Cardiac septum (tissue), 1 donor: ENCODE results near the gene RNU5B-1. TPM values are rescaled to one million over a fixed set of nuclear protein-coding genes. Genes with fewer than 3 reads are reported as not detected.

Experiments
- DNase-seq: peaks from one replicate; pipeline ENCODE4 v3.0.0-alpha.2; 2020; ENCODE audit warnings: low spot score
- intact Hi-C: fragments of 100-400 bp; cut with DNase I; formaldehyde crosslinking; loops from one replicate; pipeline ENCODE4 v1.14.0; 2022
- total RNA-seq: library from RNA; stranded (reverse); fragmentation: NEBNext Ultra II Directional; extraction: Animal tissue kit (Norgen Biotek cat#: 25700); gene quantifications from one replicate; pipeline ENCODE4 v1.2.1, GENCODE V29; 2021
- donor health status: DM: no; HTN: no; CAD: no.

The RNU5B-1 gene
- total RNA-seq, 1 donor from 2014 or later: 29.8 TPM

DNA sequence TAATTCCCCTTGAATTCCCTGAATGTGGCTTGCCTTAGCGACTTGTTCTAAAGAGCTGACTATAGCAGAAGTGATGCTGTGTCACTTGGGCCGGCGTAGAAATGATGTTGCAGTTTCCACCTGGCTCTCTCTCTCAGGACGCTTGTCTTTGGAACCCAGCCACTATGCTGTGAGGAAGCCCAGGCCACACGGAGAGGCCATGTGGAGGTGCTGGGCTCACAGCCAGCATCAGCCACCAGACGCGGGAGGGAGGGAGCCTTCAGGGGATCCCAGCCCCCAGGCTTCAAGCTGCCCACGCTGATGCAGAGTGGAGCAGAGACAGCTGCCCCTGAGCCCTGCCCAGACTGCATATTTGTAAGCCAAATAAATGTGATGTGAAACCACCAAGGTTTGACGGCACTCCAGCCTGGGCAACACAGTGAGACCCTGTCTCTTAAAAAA lies 18.6 kb downstream of the RNU5B-1 start:
- intact Hi-C loops: no loop called here
- DNase-seq: peak; percentile 83

GRCh38 chr15:65326117-65326526 lies 21.6 kb downstream of the RNU5B-1 start:
- DNase-seq: no peak
- intact Hi-C loops: no loop called here

DNA sequence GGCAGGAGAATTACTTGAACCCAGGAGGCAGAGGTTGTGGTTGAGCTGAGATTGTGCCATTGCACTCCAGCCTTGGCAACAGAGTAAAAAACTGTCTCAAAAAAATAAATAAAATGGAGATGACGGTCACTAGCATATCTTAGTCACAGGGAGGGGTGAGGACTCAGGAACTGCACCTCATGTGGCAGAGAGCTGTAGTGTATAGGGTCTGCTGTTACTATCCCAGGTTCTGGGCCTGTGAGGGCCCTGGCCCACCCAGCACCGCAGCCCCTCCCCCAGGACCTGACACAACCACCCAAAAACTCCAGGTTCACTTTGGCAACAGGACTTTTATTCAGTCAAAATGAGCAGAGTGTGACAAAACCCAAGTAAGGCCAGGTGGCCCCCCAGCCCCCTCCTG lies 22.3 kb downstream of the RNU5B-1 start:
- no peak for DNase-seq
- intact Hi-C loops: no loop called here

GRCh38 chr15:65327651-65328393 lies 23.3 kb downstream of the RNU5B-1 start:
- intact Hi-C loops: no loop called here
- no peak for DNase-seq

DNA sequence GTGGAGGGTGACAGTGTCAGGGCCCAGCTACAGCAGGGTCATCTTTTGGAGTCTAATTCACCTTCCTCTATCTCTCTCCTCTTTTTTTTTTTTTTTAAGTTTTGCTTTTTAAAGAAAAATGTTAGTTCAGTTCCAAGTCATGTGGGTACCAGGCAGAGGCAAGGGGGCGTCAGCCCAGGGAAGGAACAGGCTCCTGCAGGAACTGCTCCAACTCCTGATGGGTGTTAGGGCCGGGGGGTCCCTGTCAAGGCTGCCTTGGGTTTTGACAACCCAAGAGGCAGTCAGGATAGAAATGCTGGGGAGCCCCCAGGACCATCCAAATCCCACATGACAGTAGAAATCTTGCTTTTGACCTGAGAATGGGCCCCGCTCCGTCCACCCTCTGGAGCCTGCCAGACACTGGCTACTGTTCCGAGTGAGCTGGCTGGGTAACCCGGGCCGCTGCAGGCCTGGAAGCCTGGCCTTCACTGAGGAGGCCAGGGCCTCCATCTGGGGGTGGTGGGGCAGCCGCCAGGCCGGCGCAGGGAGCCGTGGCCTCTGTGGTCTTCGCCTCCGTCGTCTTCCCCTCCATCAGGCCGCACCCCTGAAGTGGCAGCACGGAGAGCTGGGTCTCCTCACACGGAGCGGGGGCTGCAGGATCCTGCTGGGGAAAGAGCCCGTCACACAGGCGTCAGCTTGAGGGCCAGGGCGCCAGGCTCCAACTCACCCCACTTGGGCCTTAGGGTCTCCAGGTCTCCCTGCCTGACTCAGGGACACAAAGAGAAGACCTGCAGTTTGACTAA lies 24.2 kb downstream of the RNU5B-1 start:
- intact Hi-C loops: no loop called here
- no peak for DNase-seq

DNA sequence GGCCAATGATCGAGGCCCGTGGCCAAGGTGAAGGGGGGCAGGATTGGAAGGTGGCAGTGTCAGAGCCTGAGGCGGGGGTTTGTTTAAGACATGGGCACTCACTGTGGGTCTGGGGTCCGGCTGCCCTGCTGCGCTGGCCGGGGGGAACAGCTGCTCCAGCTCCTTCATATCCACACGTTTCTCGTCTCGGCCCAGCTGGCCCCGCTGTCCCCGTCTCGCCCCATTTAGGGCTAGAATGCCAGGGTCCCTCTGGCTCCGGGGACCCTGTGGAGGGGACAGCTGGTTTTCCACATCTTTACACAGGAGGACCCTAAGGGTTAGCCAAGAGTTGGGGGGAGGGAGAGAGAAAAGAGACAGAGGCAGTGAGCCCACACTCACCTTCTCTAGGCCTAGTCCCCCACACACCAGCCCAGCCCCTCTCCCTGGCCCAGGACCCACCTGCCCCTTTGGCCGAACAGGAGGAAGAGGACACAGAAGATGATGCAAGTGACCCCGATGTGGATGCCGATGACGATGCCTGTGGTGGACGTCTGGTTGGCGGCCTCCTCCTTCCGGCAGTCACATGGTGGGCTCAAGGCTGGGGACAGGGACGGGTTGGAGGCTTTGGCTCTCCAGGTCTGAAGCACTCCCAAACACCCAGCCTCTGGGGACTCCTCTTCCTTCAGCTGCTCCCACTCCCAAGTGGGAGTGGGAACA lies 25.0 kb downstream of the RNU5B-1 start:
- no peak for DNase-seq
- intact Hi-C loops: no loop called here

GRCh38 chr15:65329984-65330735 lies 25.7 kb downstream of the RNU5B-1 start:
- no peak for DNase-seq
- intact Hi-C loops: no loop called here

DNA sequence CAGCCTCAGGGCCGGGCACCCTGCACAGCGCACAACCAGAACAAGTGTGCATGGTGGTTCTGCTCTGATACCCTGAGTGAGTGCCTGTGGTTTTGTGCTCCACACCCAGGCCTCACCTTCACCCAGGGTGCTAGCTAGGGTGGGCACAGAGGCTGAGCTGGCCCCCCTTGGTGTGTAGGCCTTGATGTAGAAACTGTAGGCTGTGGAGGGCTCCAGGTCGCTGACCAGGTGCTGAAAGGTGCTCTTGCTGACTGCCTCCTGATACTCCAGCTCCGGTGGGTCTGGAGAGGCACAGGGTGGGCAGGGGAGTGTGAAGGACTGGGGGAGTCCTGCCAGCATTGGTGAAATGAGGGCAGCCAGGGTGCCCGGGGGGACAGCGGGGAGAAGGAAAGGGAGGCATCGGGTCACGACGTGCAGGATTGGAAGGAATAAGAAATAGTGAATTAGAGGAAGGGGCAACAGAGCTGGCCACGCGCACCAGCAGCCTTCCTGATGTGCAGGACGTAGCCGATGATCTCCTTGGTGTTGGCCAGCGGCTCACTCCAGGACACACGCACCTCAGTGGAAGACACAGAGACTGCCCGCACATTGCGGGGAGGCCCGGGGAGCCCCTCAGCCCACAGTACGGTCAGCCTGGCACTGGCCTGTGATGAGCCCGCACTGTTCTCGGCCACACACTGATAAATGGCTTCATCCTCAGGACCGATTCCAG lies 26.6 kb downstream of the RNU5B-1 start:
- intact Hi-C loops: no loop called here
- DNase-seq: no peak

- intact Hi-C loops: no loop called here
- DNase-seq: no peak
These were observed 27.3 kb downstream of the RNU5B-1 start for GRCh38 chr15:65331811-65332210.

GRCh38 chr15:65332391-65333147 lies 28.1 kb downstream of the RNU5B-1 start:
- intact Hi-C loops: no loop called here
- DNase-seq: no peak

- no peak for DNase-seq
- intact Hi-C loops: no loop called here
These were observed 28.8 kb downstream of the RNU5B-1 start for GRCh38 chr15:65333148-65333820.

GRCh38 chr15:65333856-65334255 lies 29.4 kb downstream of the RNU5B-1 start:
- intact Hi-C loops: no loop called here
- DNase-seq: no peak

DNA sequence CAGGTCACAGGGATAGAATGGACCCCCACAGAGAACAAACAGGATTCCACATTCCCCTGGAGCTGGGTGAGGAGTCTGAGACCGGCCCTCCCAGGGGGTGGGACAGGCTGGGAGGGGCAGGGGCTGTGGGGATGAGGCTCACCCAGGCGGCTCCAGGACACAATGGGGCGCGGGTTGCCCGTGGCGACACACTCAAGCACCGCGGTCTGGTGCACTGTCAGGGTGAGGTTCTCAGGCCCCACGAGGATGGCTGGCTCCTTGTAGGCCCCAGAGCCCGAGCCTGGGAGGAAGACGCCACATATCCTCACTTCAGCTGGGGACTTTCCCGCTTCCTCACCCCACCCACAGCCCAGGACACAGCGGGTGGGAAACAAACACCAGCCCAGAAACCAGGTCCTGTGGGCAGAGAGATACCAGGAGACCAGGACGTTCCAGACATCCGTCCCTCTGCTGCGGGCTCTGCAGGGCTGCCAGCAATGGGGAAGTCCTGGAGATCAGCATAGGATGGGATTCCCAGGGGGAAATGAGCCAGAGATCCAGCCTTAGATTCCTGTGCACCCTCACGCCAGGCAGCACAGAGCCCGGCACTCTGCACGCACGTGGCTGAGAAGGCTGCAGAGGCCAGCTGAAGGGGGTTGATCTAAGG lies 30.2 kb downstream of the RNU5B-1 start:
- intact Hi-C loops: no loop called here
- DNase-seq: no peak

DNA sequence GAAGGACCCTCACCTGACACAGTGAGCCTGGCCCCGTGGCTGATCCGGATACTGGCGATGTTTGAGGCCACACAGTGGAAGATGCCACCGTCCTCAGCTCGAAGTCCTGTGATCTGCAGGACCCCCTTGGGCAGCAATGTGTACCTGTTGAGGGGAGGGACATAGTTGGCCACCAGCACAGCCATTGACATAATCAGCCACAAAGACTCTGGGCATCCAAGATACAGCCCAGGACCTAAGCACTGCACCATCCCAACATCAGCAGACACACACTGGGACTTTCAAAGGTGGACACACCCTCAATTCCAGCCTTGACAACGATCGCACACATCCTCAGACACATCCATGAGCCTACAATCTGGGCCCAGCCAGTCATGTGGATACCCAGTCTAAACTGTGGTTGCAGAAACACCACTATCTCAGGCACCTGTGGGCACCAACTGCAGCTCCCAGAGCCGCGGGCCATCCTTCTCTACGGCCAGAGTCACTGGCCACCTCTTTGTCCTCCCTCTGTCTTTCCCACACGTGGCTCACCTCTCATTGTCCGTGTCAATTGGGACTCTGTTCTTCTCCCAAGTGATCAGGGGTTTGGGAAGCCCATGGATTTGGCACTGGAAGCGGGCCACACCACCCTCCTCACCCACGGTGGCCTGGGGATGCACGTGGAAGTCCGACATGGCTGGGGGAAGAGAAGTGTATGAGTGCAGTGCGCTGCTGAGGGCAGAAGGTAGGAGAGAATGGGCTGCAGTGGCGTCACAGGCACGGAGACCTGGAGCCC lies 31.0 kb downstream of the RNU5B-1 start:
- no peak for DNase-seq
- intact Hi-C loops: no loop called here

DNA sequence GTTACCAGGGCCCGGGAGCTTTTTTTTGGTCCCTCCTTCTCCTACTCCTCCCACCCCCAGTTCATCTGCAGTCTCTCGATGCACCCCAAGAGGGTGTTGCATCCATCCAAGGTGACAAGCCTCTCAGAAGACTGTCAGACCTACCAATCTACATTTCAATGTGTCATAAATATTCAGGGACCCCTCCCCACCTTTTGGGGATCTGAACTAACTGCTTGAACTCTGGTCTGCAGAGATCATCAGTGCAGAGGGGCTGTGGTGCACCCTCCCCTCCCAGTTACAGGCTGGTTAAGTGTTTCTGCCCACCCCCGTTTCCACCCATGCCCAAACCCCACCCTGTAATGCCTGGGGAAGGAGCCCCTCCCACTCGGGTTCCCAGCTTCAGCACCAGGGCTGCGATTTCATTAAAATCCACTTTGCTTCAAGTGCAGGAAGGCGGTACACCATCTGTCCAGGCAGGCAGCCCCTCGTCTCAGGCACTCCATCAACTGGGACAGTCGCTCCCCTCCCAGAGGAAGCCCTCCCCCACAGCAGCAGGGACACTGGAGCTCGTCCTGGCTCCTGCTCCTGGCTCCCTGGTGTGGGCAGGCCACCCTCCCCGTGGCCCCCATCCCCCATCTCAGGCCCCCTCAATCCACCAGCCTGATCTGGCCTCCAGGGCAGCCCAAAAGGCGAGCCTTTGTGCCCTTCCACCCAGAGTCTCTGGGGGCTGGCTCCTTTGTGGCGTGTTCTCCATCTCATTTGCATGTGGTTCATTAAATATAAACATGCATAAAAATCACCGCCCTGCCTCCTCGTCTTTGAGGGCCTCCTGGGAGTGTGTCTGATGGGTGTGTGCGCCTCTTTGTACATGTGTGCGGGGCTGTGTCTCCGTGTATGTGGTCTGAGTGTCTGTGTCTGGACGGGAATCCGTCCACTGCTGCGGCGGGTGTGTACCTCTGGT lies 32.3 kb downstream of the RNU5B-1 start:
- intact Hi-C loops: no loop called here
- no peak for DNase-seq
